Upper lobe of left lung (tissue), 4 donors: ENCODE measurements around the gene KIF26B.

Experiments used
- EP300 ChIP-seq, 4 donors: sonication (generic); formaldehyde crosslinking; IDR thresholded peaks; one replicate each; pipeline ENCODE4 v1.5.1; 2017; ENCODE audit warnings: antibody characterized with exemption in 4 of 4, control low read depth in 2 of 4
- POLR2A ChIP-seq, 4 donors: fragments of 450-650 bp; IDR thresholded peaks; one replicate each; pipeline ENCODE4 v1.5.1; 2016 to 2017; ENCODE audit warnings: antibody characterized with exemption in 4 of 4, mild to moderate bottlenecking in 2 of 4
- POLR2AphosphoS5 ChIP-seq, 2 donors: sonication (generic); formaldehyde crosslinking; IDR thresholded peaks; one replicate each; pipeline ENCODE4 v1.5.1; 2017; ENCODE audit warnings: antibody characterized with exemption in 2 of 2
- TF ChIP-seq, protein P1 (sequence below), 6 experiments: fragments of 450-650 bp in 4 of 6; fragments of 200-600 bp in 2 of 6; sonication (generic) in 2 of 6; IDR thresholded peaks; one replicate each; pipeline ENCODE4 v1.5.1; 2016 to 2019; ENCODE audit warnings: antibody characterized with exemption in 6 of 6

GRCh38 chr1:245247801-245248200 lies 93.0 kb downstream of the KIF26B start:
- TF ChIP-seq POLR2A (IDR thresholded peaks at IDR 0.05) (no peak), POLR2AphosphoS5 (IDR thresholded peaks at IDR 0.05) (no peak), EP300 (IDR thresholded peaks at IDR 0.05) (no peak)
- TF ChIP-seq, protein P1, sequence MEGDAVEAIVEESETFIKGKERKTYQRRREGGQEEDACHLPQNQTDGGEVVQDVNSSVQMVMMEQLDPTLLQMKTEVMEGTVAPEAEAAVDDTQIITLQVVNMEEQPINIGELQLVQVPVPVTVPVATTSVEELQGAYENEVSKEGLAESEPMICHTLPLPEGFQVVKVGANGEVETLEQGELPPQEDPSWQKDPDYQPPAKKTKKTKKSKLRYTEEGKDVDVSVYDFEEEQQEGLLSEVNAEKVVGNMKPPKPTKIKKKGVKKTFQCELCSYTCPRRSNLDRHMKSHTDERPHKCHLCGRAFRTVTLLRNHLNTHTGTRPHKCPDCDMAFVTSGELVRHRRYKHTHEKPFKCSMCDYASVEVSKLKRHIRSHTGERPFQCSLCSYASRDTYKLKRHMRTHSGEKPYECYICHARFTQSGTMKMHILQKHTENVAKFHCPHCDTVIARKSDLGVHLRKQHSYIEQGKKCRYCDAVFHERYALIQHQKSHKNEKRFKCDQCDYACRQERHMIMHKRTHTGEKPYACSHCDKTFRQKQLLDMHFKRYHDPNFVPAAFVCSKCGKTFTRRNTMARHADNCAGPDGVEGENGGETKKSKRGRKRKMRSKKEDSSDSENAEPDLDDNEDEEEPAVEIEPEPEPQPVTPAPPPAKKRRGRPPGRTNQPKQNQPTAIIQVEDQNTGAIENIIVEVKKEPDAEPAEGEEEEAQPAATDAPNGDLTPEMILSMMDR (IDR thresholded peaks at IDR 0.05): no peak
